GM21717 (cell line): ENCODE measurements around the gene SLC16A2.
A peak's percentile ranks its signal among the peaks of the same experiment; 100 is the strongest.
"Not testable (repeated sequence)": the region's sequence is repeated elsewhere in the genome, so short reads cannot be mapped to it uniquely, and the experiment has no call there.

Source experiments
- ATAC-seq: cut with Tn5 transposase; IDR thresholded peaks from one replicate; pipeline ENCODE4 v1.9.1; 2021; ENCODE audit warnings: mild to moderate bottlenecking, moderate library complexity; ENCODE audit not compliant: unreplicated experiment

SLC16A2 gene

DNA sequence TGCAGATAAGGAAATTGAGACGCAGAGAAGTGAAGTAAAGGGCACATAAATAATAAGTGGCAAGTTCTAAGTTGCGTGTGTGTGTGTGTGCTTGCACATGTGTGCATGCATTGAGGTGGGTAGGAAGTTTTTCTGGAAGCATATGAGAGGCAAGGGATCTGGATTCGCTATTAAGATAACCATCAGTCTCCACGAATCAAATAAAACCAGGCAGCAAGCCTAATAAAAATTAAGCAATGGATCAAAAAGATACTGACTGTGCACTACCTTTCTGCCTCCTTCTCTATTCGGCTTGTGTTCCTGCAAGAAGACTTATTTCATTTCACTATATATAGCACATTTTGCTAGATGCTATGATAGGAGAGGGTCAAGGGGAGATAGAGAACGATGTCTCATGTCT lies 23.8 kb downstream of the SLC16A2 start:
- no peak for ATAC-seq

- no peak for ATAC-seq
Observed at GRCh38 chrX:74446876-74447275, 25.6 kb downstream of the SLC16A2 start.

GRCh38 chrX:74448669-74449068 lies 27.4 kb downstream of the SLC16A2 start:
- no peak for ATAC-seq

DNA sequence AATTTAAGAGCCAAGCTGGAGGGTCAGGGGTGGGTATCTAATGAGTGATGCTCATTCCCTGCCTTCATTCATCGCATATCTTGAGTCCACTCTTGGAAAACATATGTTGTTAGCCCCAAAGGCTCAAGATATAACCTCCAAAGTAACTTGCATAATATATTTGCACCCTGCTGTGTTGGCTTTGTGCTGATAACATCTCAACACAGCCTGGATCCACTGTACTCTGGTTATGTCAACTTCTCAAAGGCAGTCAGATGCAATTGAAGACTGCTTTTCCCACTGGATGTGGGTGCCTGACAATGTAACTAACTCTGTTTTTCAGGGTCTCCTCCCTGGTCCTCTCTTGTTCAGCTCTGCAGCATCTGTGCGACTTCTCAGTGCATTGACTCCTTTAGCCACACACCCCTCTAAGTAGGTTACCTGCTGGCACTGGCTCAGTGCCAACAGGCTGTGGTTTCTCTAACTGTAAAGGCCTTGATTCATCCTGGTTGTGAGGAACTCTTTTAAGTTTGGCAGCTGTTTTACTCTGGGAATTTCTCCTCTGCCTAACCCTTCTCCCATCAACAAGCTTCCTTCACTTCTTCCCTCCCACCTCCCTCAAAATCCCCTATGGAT lies 28.1 kb downstream of the SLC16A2 start:
- no peak for ATAC-seq

- no peak for ATAC-seq
Observed at GRCh38 chrX:74449937-74450330, 28.6 kb downstream of the SLC16A2 start.

DNA sequence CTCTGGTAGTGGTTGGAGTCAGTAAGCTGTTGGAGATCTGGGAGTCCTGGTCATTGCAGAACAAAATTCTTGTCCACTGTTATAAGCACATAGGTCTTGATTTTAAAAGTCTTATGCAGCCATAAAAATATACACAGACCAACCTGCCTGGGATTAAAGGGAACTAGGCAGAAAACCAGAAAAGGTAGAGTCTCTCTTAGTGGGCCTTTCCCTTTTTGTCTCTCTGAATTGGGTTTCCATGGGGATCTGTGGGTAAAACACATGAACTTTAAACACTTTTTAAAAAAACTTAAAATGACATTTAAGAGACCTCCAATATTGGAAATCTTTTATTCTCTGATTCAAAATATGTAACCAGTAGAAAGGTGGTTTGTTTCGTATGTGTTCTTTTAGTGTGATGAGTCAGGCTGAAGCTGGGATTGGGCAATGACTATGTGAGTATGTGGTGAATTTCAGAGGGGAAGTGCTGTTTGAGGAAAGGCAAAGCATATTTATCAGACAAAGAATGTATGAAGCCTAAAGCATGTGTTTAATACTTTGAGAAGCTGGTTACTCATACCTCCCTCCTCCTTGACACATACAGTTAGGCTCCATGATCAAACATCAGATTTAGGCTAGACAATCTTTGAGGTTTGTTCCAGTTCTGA lies 29.6 kb downstream of the SLC16A2 start:
- no peak for ATAC-seq

GRCh38 chrX:74451450-74452198 lies 30.3 kb downstream of the SLC16A2 start:
- no peak for ATAC-seq

DNA sequence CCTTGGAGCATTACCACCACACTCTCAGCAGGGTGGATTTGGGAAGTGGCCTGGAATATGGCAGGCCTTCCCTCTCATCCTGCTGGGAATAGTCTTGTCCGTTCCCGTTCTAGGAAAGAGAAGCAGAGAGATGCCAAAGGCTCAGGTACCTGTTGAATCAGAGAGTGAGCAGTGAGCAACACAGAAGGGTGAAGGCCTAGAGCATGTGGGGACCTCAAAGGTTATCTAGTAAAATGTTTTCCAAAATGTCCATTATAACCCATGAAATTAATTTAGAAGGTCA lies 30.8 kb downstream of the SLC16A2 start:
- ATAC-seq = no peak

DNA sequence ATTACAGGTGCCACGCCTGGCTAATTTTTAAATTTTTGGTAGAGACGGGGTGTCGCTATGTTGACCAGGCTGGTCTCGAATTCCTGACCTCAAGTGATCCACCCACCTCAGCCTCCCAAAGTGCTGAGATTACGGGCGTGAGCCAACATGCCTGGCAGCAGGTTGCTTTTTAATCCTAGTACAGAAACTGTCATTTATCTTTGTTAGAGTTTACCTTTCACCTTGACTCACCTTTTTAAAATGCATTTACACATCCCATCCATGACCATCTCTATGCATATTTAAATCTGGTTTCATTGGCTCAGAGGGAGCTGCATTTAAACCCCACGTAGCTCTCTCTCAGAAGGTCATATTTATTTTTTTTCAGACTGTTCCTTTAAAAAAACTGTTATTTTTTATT lies 31.9 kb downstream of the SLC16A2 start:
- ATAC-seq = no peak

GRCh38 chrX:74454233-74454632 lies 32.9 kb downstream of the SLC16A2 start:
- ATAC-seq = not testable (repeated sequence)

GRCh38 chrX:74458736-74459135 lies 37.4 kb downstream of the SLC16A2 start:
- ATAC-seq = no peak

DNA sequence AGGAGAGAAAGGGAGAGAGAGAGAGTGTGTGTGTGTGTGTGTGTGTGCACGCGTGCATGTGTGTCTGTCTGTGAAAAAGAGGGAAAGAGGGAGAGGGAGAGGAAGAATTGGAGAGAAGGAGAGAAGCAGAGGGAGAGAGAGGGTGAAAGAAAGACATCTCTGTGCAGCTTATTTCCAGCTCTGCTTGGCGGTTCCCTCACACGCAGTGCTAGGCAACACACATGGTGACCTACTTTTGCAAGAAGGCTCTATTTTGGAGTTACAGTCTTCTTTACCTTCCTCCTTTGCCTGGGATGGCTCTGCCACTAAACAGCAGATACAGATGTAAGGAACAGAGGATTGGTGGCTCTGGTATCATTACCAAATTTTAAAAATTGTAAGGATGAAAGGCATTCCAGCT lies 40.1 kb downstream of the SLC16A2 start:
- ATAC-seq = no peak

DNA sequence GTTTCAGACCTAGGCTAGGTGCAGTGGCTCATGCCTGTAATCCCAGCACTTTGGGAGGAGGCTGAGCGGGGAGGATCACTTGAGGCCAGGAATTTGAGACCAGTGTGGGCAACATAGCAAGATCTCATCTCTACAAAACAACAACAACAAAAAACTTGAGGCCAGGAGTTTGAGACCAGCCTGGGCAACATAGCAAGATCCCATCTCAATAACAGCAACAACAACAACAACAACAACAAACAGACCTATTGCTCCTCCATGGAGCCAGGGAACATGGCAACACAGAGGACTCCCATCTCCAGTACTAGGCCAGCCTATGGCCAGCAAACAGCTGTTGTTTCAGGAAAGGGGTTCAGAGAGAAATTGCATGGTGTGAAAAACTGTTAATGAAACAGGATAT lies 43.4 kb downstream of the SLC16A2 start:
- ATAC-seq = no peak

- ATAC-seq = no peak
Observed at GRCh38 chrX:74465424-74465823, 44.1 kb downstream of the SLC16A2 start.

DNA sequence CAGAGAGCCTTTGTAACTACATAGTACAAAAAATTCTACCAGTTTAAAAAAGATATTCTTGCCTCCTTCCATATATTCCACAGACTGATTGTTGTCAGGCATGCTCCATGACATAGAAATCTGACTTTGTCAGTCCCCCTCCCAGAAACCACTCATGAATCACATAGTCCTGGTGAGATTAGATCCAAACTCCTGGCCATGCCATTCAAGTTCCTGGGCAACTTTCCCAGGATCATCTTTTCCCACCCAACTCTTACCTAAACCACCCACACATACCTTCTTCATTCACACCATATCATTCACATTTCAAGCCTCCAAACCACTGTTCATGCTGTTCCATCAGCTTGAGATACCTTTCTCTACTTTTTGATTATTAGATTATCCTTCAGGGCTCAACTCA lies 46.4 kb downstream of the SLC16A2 start:
- no peak for ATAC-seq

DNA sequence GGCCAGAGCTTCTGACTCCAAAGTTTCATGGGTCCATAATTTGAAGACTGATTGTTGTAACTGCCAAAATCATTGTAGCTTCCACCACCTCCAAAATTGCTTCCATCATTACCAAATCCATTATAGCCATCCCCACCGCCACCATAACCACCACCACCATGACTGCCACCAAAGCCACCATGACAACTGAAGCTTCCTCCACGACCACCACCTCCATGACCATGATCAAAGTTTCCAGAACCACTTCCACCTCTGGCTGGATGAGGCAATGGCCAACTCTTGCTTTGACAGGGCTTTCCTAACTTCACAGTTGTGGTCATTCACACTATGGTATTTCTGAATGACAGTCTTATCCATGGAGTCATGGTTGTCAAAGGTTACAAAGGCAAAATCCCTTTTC lies 51.8 kb downstream of the SLC16A2 start:
- not testable (repeated sequence) for ATAC-seq

- no peak for ATAC-seq
Observed at GRCh38 chrX:74490247-74490646, 69.0 kb downstream of the SLC16A2 start.

- ATAC-seq = peak; percentile 63
Observed at GRCh38 chrX:74492720-74493201, 71.5 kb downstream of the SLC16A2 start.

GRCh38 chrX:74493806-74494205 lies 72.5 kb downstream of the SLC16A2 start:
- ATAC-seq = no peak

DNA sequence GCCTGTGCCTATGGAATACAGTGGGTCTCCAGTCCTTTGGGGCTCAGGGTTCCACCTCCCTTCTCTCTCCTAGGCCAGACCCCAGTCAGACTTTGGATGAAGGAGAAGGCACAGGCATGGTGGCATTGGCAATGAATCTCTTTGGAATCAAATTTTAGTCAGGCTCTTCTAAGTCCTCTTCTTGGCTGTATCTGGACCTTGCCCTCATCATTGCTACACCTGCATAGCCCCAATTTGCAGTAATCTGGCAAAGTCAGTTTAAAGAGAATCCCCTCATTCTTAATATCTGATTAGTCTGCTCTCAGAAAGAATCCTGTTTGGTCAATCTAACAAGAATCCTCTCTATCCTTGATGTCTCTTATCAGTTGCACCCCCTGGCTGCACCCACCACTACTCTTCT lies 77.6 kb downstream of the SLC16A2 start:
- ATAC-seq = no peak

GRCh38 chrX:74500067-74500466 lies 78.8 kb downstream of the SLC16A2 start:
- no peak for ATAC-seq

DNA sequence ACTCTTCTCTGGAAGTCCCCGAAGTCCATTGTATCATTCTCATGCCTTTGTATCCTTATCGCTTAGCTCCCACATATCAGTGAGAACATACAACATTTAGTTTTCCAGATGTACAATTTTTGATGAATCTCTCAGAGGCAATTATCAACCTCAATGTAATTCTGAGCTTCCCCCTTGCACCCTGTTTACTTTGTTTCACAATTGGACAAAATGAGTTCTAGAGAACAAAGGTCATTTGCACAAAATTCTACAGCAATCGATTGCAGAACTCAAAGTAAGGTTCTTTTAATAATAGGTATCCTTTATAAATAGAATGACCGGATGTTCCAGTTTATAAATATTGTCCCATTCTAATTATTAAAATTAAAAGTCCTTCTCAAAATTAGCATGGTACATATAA lies 79.3 kb downstream of the SLC16A2 start:
- ATAC-seq = no peak
